GM12878 (cell line): ENCODE measurements around the gene TTC16. TPM values are rescaled to one million over a fixed set of nuclear protein-coding genes. Genes with fewer than 3 reads are reported as not detected.

Experiments used
- ATAC-seq: fragments of 200-7000 bp; cut with Tn5 transposase; 3 replicates; pipeline ENCODE4 v1.9.1; 2020; ENCODE audit warnings: mild to moderate bottlenecking, moderate library complexity
- BruUV-seq: library from RNA; stranded (reverse); fragments of 400-500 nt; replicated peaks from 2 replicates; lab custom pipeline; 2021; lab: Mats Ljungman, UMichigan
- CTCF ChIA-PET: fragments of 300-600 bp; sonication (Branson Sonifier 250); formaldehyde crosslinking; extraction: SDS; loops from one replicate; lab custom pipeline; 2021; ENCODE audit warnings: inconsistent platforms; lab: Yijun Ruan, JAX
- POLR2A ChIA-PET: fragments of 350-600 bp; formaldehyde crosslinking; extraction: SDS; loops from one replicate; lab custom pipeline; 2021; ENCODE audit warnings: inconsistent platforms; lab: Charles Lee
- RAD21 ChIA-PET: fragments of 300-600 bp; sonication (Branson Sonifier 250); formaldehyde crosslinking; loops from one replicate; lab custom pipeline; 2023; ENCODE audit warnings: antibody characterized with exemption; ENCODE audit not compliant: unreplicated experiment; lab: Charles Lee
- SMC1A ChIA-PET: fragments of 300-600 bp; sonication (Branson Sonifier 250); formaldehyde crosslinking; loops from one replicate; lab custom pipeline; 2023; ENCODE audit not compliant: unreplicated experiment, uncharacterized antibody; lab: Charles Lee
- DNase-seq: peaks from one replicate; pipeline ENCODE4 v3.0.0-alpha.2; 2011; ENCODE audit warnings: low read depth, low spot score
- FAIRE-seq: peaks from 3 replicates; lab custom pipeline; 2011; peaks lifted over from hg19 to GRCh38; lab: Jason Lieb, UNC
- H2AFZ ChIP-seq: 2 replicates; pipeline ENCODE4 v1.6.0; 2011; ENCODE audit warnings: low read depth, low read length, control low read depth; ENCODE audit not compliant: control insufficient read depth
- H3K27ac ChIP-seq: 2 replicates; pipeline ENCODE4 v1.5.1; 2011; ENCODE audit warnings: control low read depth; ENCODE audit not compliant: control insufficient read depth, insufficient read depth
- H3K27me3 ChIP-seq, 2 experiments: replicated peaks in 1 of 2; 2 replicates each; pipeline versions ENCODE4 v1.6.0 to v1.6.1; 2011; ENCODE audit warnings: low read length in 1 of 2; ENCODE audit not compliant: control insufficient read depth in 2 of 2, insufficient read depth in 2 of 2
- H3K36me3 ChIP-seq, 2 experiments: 2 replicates each; pipeline ENCODE4 v1.5.1; 2011; ENCODE audit warnings: low read length in 1 of 2; ENCODE audit not compliant: control insufficient read depth in 2 of 2, insufficient read depth in 2 of 2
- H3K4me1 ChIP-seq: 2 replicates; pipeline ENCODE4 v1.6.1; 2011; ENCODE audit warnings: mild to moderate bottlenecking, low read length, moderate library complexity, mixed read lengths; ENCODE audit not compliant: control insufficient read depth, insufficient read depth
- H3K4me2 ChIP-seq: 2 replicates; pipeline ENCODE4 v1.6.0; 2011; ENCODE audit warnings: control low read depth; ENCODE audit not compliant: control insufficient read depth, insufficient read depth
- H3K4me3 ChIP-seq: fragments of 200-600 bp; sonication (generic); 2 replicates; pipeline ENCODE4 v1.5.1; 2016
- H3K79me2 ChIP-seq: 2 replicates; pipeline ENCODE4 v1.6.0; 2011; ENCODE audit warnings: low read length; ENCODE audit not compliant: control insufficient read depth, insufficient read depth
- H3K9ac ChIP-seq: 2 replicates; pipeline ENCODE4 v1.8.0; 2011; ENCODE audit warnings: low read length, control low read depth, mixed read lengths; ENCODE audit not compliant: control insufficient read depth, insufficient read depth
- H3K9me3 ChIP-seq: replicated peaks from 3 replicates; pipeline ENCODE4 v1.5.1; 2011; ENCODE audit warnings: mild to moderate bottlenecking, low read length; ENCODE audit not compliant: control insufficient read depth, insufficient read depth
- H4K20me1 ChIP-seq: 2 replicates; pipeline ENCODE4 v1.6.0; 2011; ENCODE audit not compliant: control insufficient read depth, insufficient read depth
- EP300 ChIP-seq, 2 experiments: fragments of 150-350 bp in 1 of 2; IDR thresholded peaks; 2 replicates each; pipeline ENCODE4 v1.6.1; 2011 to 2012; ENCODE audit warnings: low read depth in 2 of 2, low read length in 2 of 2, borderline replicate concordance in 1 of 2, improper control_type of control experiment in 1 of 2, inconsistent platforms in 1 of 2; ENCODE audit not compliant: control insufficient read depth in 1 of 2
- IKZF2 ChIP-seq, 2 experiments: fragments of 450-650 bp; IDR thresholded peaks; 2 replicates each; pipeline ENCODE4 v1.6.1; 2017; ENCODE audit warnings: mild to moderate bottlenecking in 2 of 2, moderate library complexity in 2 of 2
- MEF2A ChIP-seq: IDR thresholded peaks from 2 replicates; pipeline ENCODE4 v1.6.1; 2011; ENCODE audit warnings: low read depth, mild to moderate bottlenecking, low read length, moderate library complexity; ENCODE audit not compliant: insufficient read depth
- RCOR1 ChIP-seq: conservative IDR thresholded peaks from 2 replicates; pipeline ENCODE4 v1.6.1; 2012; ENCODE audit warnings: low read depth, low read length, improper control_type of control experiment
- SMAD5 ChIP-seq: IDR thresholded peaks from 2 replicates; pipeline ENCODE4 v1.6.1; 2016; ENCODE audit warnings: antibody characterized with exemption, low read depth
- WGBS: methylation state at CpG from one replicate; pipeline ENCODE4 v1.1.6; 2016; ENCODE audit warnings: low lambda C conversion rate; ENCODE audit not compliant: insufficient replicate concordance, insufficient coverage; ENCODE audit errors: missing lambda C conversion rate; 5-methylcytosine and 5-hydroxymethylcytosine counted together
- in situ Hi-C: fragments of 300-500 bp; cut with MboI; formaldehyde crosslinking; loops from 9 replicates; pipeline ENCODE4 v1.14.3; 2018; ENCODE audit warnings: mixed read lengths
- intact Hi-C: fragments of 100-400 bp; cut with micrococcal nuclease; formaldehyde crosslinking; loops from one replicate; pipeline ENCODE4 v1.14.2; 2022; ENCODE audit not compliant: unreplicated experiment
- polyA plus RNA-seq, 11 experiments: library from polyadenylated mRNA; depleted of rRNA in 4 of 11; unstranded in 6 of 11; stranded (reverse) in 5 of 11; fragments of >200 nt; fragmentation: Nextera tagmentation in 4 of 11; fragmentation: Illumina TruSeq in 1 of 11; extraction: Ambion mirVana in 4 of 11; extraction: Trizol in 1 of 11; gene quantifications; 1 replicate in 1 of 11; 2 replicates in 10 of 11; pipeline versions ENCODE4 v1.2.1 to v1.2.3, GENCODE V29; 2011 to 2016; ENCODE audit warnings: inconsistent platforms in 2 of 11, missing spikeins in 2 of 11, low read depth in 1 of 11
- total RNA-seq, 4 experiments: library from RNA; depleted of rRNA in 3 of 4; stranded (reverse); fragments of >200 nt in 3 of 4; fragmentation: Illumina TruSeq in 1 of 4; extraction: Trizol in 1 of 4; gene quantifications; 2 replicates each; pipeline versions ENCODE4 v1.2.1 to v1.2.3, GENCODE V29; 2013 to 2021
- TF ChIP-seq, protein P1 (sequence below): fragments of 450-650 bp; IDR thresholded peaks from 2 replicates; pipeline ENCODE4 v1.6.1; 2017; ENCODE audit warnings: low read depth, mild to moderate bottlenecking, moderate library complexity
- TF ChIP-seq, protein P2 (sequence below): IDR thresholded peaks from 2 replicates; pipeline ENCODE4 v1.6.1; 2012; ENCODE audit warnings: improper control_type of control experiment, low read depth, low read length; ENCODE audit not compliant: insufficient replicate concordance

Gene TTC16
- total and polyA plus RNA-seq, 10 of the 15 experiments (the other 5 are each of a cell fraction or from before 2014, with no cell fraction given): 0.03 TPM; not detected in 9

DNA sequence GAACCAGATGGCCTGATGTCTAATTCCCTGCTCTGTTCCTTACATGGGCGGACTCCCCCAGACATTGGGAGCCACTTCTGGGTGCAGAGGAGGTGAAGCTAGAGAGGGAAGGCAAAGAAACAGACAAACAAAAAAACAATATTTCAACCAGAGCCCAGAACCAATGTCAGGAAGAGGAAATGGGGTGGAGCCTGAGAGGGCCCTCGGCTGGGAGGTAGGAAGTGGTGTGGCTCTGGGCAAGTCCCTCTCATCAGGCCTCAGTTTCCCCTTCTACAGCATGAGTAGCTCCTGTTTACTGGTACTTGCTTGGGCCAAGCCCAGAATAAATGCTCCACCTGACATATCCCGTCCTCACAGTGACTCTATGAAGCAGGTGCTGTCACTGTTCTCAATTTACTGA lies 51.5 kb downstream of the TTC16 start:
- DNase-seq (no peak), ATAC-seq (no peak), FAIRE-seq (no peak)
- no peaks in the 10 kb centered on the region for H3K9me3 ChIP-seq
- H3K4me3 ChIP-seq: no peak overlapping the region
- TF ChIP-seq EP300 (IDR thresholded peaks at IDR 0.05; ENCODE audit: borderline replicate concordance in 1 of 2, control insufficient read depth in 1 of 2, low read depth in 2 of 2, low read length in 2 of 2): no peak
- in situ Hi-C loops: no loop called here
- no TSS peak for BruUV-seq
- ChIA-PET RAD21 (interaction anchor here (0.7 to 7.6 kb wide), 6 partner anchors 11 to 154 kb away, joined by 3 to 61 read pairs (median 4); partner anchors contain the start of genes CDK9, PTRH1, SH2D3C and TOR2A), CTCF (interaction anchor here (0.8 to 9.2 kb wide), 5 partner anchors 9 to 154 kb away, joined by 3 to 75 read pairs (median 4); partner anchors contain the start of genes CDK9 and TOR2A), POLR2A (interaction anchor here (1.0 to 1.4 kb wide), 3 partner anchors 9 to 138 kb away, joined by 3 to 8 read pairs (median 4); no protein-coding TSS in a partner anchor), SMC1A (interaction anchor here (1.2 to 2.0 kb wide), 4 partner anchors 8 to 149 kb away, joined by 4 to 9 read pairs (median 5); partner anchors contain the start of genes SH2D3C and ST6GALNAC4)
- peaks cover 5 to 27% of the 10 kb centered on the region in 2 experiments for H3K36me3 ChIP-seq
- H2AFZ ChIP-seq: no peak overlapping the region
- H3K4me1 ChIP-seq: peaks cover 24% of the 10 kb centered on the region
- no peak overlapping the region for H3K4me2 ChIP-seq
- peaks cover 5% of the 10 kb centered on the region; the same call in 1 of the 2 replicates for H4K20me1 ChIP-seq
- H3K27ac ChIP-seq: no peak overlapping the region
- H3K9ac ChIP-seq: no peak overlapping the region
- intact Hi-C loops: no loop called here
- no peaks in the 10 kb centered on the region for H3K27me3 ChIP-seq
- 63% methylated on average over 3 of the region's 3 CpGs for WGBS
- H3K79me2 ChIP-seq: peaks cover 13% of the 10 kb centered on the region

GRCh38 chr9:127767909-127768331 lies 52.0 kb downstream of the TTC16 start:
- peaks cover 24% of the 10 kb centered on the region for H3K4me1 ChIP-seq
- CTCF ChIA-PET: interaction anchor here (0.8 to 9.2 kb wide), 5 partner anchors 8 to 153 kb away, joined by 3 to 75 read pairs (median 4); partner anchors contain the start of genes CDK9 and TOR2A
- H3K4me2 ChIP-seq: no peak overlapping the region
- TF ChIP-seq MEF2A (no peak), SMAD5 (no peak), IKZF2 (IDR thresholded peaks at IDR 0.05) (no peak), RCOR1 (no peak)
- TF ChIP-seq, protein P1, sequence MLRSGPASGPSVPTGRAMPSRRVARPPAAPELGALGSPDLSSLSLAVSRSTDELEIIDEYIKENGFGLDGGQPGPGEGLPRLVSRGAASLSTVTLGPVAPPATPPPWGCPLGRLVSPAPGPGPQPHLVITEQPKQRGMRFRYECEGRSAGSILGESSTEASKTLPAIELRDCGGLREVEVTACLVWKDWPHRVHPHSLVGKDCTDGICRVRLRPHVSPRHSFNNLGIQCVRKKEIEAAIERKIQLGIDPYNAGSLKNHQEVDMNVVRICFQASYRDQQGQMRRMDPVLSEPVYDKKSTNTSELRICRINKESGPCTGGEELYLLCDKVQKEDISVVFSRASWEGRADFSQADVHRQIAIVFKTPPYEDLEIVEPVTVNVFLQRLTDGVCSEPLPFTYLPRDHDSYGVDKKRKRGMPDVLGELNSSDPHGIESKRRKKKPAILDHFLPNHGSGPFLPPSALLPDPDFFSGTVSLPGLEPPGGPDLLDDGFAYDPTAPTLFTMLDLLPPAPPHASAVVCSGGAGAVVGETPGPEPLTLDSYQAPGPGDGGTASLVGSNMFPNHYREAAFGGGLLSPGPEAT: no peak
- TF ChIP-seq, protein P2, sequence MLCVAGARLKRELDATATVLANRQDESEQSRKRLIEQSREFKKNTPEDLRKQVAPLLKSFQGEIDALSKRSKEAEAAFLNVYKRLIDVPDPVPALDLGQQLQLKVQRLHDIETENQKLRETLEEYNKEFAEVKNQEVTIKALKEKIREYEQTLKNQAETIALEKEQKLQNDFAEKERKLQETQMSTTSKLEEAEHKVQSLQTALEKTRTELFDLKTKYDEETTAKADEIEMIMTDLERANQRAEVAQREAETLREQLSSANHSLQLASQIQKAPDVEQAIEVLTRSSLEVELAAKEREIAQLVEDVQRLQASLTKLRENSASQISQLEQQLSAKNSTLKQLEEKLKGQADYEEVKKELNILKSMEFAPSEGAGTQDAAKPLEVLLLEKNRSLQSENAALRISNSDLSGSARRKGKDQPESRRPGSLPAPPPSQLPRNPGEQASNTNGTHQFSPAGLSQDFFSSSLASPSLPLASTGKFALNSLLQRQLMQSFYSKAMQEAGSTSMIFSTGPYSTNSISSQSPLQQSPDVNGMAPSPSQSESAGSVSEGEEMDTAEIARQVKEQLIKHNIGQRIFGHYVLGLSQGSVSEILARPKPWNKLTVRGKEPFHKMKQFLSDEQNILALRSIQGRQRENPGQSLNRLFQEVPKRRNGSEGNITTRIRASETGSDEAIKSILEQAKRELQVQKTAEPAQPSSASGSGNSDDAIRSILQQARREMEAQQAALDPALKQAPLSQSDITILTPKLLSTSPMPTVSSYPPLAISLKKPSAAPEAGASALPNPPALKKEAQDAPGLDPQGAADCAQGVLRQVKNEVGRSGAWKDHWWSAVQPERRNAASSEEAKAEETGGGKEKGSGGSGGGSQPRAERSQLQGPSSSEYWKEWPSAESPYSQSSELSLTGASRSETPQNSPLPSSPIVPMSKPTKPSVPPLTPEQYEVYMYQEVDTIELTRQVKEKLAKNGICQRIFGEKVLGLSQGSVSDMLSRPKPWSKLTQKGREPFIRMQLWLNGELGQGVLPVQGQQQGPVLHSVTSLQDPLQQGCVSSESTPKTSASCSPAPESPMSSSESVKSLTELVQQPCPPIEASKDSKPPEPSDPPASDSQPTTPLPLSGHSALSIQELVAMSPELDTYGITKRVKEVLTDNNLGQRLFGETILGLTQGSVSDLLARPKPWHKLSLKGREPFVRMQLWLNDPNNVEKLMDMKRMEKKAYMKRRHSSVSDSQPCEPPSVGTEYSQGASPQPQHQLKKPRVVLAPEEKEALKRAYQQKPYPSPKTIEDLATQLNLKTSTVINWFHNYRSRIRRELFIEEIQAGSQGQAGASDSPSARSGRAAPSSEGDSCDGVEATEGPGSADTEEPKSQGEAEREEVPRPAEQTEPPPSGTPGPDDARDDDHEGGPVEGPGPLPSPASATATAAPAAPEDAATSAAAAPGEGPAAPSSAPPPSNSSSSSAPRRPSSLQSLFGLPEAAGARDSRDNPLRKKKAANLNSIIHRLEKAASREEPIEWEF: no peak

More at GRCh38 chr9:127767909-127768331, 52.0 kb downstream of the TTC16 start:
- intact Hi-C loops: no loop called here
- SMC1A ChIA-PET: interaction anchor here (1.2 to 1.4 kb wide), 3 partner anchors 10 to 149 kb away, joined by 4 to 5 read pairs (median 5); partner anchors contain the start of genes SH2D3C and ST6GALNAC4
- Histone ChIP-seq H3K9ac (no peak overlapping the region), H2AFZ (no peak overlapping the region), H4K20me1 (peaks cover 5% of the 10 kb centered on the region; the same call in 1 of the 2 replicates), H3K27me3 (no peaks in the 10 kb centered on the region), H3K27ac (no peak overlapping the region), H3K9me3 (no peaks in the 10 kb centered on the region), H3K4me3 (no peak overlapping the region), H3K36me3 (peaks cover 5 to 29% of the 10 kb centered on the region in 2 experiments), H3K79me2 (peaks cover 13% of the 10 kb centered on the region)
- DNase-seq: no peak
- no TSS peak for BruUV-seq
- POLR2A ChIA-PET: interaction anchor here (1.3 to 1.4 kb wide), 2 partner anchors 8 to 17 kb away, joined by 4 to 8 read pairs; no protein-coding TSS in a partner anchor
- in situ Hi-C loops: no loop called here
- no peak for ATAC-seq
- FAIRE-seq: no peak
- 84% methylated on average over 13 of the region's 13 CpGs for WGBS
- RAD21 ChIA-PET: interaction anchor here (1.1 to 7.6 kb wide), 3 partner anchors 16 to 143 kb away, joined by 4 to 61 read pairs (median 5); partner anchors contain the start of genes CDK9 and TOR2A
